Natural killer cell treated with Interleukin-12 subunit alpha and Interleukin-12 subunit beta and Interleukin-15 and Interleukin-18, amount 100 ng/mL, for 72 hours (primary cell): ENCODE measurements around the gene MEX3C. TPM values are rescaled to one million over a fixed set of nuclear protein-coding genes. Genes with fewer than 3 reads are reported as not detected.

Experiments used
- ATAC-seq, 2 donors: fragments of 150-1000 bp; cut with Tn5 transposase in 1 of 2; sonication (Bioruptor Pico), chemical (Tn5 transposase) in 1 of 2; 2 replicates each; pipeline ENCODE4 v1.10.0; 2021
- DNase-seq: peaks from one replicate; pipeline ENCODE4 v3.0.0; 2022; ENCODE audit warnings: low spot score
- H3K27ac Mint-ChIP-seq, 2 donors: 1 replicate in 1 of 2; 2 replicates in 1 of 2; pipeline ENCODE4 v1.8.0; 2022; ENCODE audit warnings: mixed read lengths in 2 of 2, mild to moderate bottlenecking in 1 of 2, moderate library complexity in 1 of 2
- H3K27me3 Mint-ChIP-seq, 2 donors: 1 replicate in 1 of 2; 2 replicates in 1 of 2; pipeline ENCODE4 v1.8.0; 2022; ENCODE audit warnings: mixed read lengths in 2 of 2
- H3K36me3 Mint-ChIP-seq: one replicate; pipeline ENCODE4 v1.8.0; 2022; ENCODE audit warnings: mixed read lengths
- H3K4me1 Mint-ChIP-seq, 2 donors: 1 replicate in 1 of 2; 2 replicates in 1 of 2; pipeline ENCODE4 v1.8.0; 2022; ENCODE audit warnings: low read depth in 2 of 2, mixed read lengths in 2 of 2, mild to moderate bottlenecking in 1 of 2
- H3K4me3 Mint-ChIP-seq: one replicate; pipeline ENCODE4 v1.8.0; 2022; ENCODE audit warnings: mixed read lengths
- H3K9me3 Mint-ChIP-seq: 2 replicates; pipeline ENCODE4 v1.8.0; 2022; ENCODE audit warnings: mixed read lengths
- total RNA-seq, 2 donors: library from RNA; stranded (reverse); gene quantifications; one replicate each; pipeline ENCODE4 v1.2.3, GENCODE V29; 2022

The MEX3C gene
- total RNA-seq, 2 donors from 2014 or later: 91.8 to 174 TPM

DNA sequence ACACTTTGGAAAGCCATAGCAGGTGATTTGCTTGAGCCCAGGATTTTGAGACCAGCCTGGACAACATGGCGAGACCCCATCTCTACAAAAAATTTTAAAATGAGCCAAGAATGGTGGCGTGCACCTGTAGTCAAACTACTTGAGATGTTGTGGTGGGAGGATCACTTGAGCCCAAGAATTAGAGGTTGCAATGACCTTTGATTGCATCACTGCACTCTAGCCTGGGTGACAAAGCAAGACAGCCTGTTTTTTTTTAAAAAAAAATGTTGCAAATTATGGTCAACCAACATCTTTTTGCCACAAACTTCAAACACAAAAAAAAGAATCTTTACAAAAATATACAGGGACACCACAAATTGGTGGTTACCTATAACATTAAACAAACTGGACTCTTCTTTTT lies 40.3 kb downstream of the MEX3C start:
- no peaks in the 10 kb centered on the region for H3K9me3 Mint-ChIP-seq
- peaks cover 37 to 49% of the 10 kb centered on the region in 2 donors for H3K4me1 Mint-ChIP-seq
- ATAC-seq: no peak
- DNase-seq: no peak
- no peak overlapping the region for H3K4me3 Mint-ChIP-seq
- peaks cover 5% of the 10 kb centered on the region for H3K36me3 Mint-ChIP-seq
- no peaks in the 10 kb centered on the region for H3K27me3 Mint-ChIP-seq
- peak overlapping the region in 1 of 2 donors; percentile 63 for H3K27ac Mint-ChIP-seq

DNA sequence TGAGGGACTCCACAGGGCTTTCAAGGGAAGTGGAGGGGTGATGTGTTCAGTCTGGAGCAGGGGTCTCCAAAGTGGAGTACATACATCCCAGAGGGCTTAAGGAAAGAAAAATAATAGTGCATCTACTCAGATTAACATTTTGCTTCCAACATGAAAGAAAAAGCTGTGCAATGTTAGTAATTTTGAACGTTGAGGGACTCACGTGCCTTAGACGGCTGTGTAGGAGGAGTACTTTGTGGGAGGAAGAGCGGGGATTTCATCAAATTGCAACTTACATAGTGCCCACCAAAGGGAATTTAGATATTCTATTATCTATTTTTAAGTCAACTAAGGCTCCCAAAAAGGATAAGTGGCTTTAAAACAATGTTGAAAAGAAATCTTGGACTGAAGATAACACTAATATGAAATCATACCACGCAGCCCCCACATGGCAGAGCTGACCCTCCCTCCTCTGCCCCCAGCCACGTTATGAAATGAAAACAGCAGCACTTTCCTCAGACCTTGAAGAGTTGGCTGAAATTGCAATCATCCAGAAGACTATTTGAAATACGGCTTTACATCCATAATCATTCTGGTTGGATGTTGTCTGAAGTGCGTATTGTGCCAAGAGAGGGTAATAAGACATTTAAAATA lies 42.9 kb downstream of the MEX3C start:
- H3K27ac Mint-ChIP-seq: peak overlapping the region; percentile 96 to 98
- no peak for DNase-seq
- H3K4me1 Mint-ChIP-seq: peaks cover 49 to 52% of the 10 kb centered on the region in 2 donors
- peaks cover 10% of the 10 kb centered on the region for H3K36me3 Mint-ChIP-seq
- H3K27me3 Mint-ChIP-seq: no peaks in the 10 kb centered on the region
- H3K9me3 Mint-ChIP-seq: no peaks in the 10 kb centered on the region
- H3K4me3 Mint-ChIP-seq: peak overlapping the region; percentile 79
- no peak for ATAC-seq

DNA sequence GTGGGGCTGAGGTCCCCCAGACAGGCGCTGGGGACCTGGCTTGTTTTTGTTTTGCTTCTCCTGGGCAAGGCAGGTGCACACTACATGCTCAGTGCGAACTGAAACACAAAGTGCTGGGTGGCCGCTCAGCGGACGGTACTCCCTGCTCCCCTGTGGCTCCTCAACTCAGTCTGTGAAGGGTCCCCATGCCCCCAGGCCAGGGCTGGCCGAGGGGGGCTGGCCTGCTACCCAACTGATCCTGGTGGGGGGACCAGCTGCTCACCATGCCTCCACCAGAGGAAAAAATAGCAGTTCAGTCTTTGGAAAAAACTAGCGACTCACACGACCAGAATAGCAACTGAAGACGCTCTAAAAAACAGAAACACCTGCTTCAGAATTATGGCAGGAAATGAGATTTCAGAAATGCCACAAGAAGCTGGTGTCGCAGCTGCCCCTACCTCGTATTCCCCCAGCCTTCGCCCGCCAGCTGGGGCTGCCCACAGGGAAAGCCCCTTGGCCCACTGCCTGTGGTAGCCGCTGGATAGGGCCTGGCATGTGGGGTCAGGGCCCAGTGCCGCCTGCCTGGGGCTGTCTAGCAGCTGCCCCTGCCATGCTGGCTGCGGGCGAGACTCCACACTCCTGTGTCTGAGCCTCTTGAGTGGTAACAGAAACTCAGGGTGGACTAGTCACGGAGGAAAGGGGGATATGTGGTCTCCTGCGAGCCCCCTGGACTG lies 43.7 kb downstream of the MEX3C start:
- ATAC-seq: peak; percentile 81 to 82
- Mint-ChIP-seq H3K4me1 (peaks cover 45 to 48% of the 10 kb centered on the region in 2 donors), H3K27me3 (no peaks in the 10 kb centered on the region), H3K9me3 (no peaks in the 10 kb centered on the region), H3K27ac (peak overlapping the region; percentile 96 to 98), H3K36me3 (peaks cover 6% of the 10 kb centered on the region), H3K4me3 (peak overlapping the region; percentile 79)
- DNase-seq: peak; percentile 87

DNA sequence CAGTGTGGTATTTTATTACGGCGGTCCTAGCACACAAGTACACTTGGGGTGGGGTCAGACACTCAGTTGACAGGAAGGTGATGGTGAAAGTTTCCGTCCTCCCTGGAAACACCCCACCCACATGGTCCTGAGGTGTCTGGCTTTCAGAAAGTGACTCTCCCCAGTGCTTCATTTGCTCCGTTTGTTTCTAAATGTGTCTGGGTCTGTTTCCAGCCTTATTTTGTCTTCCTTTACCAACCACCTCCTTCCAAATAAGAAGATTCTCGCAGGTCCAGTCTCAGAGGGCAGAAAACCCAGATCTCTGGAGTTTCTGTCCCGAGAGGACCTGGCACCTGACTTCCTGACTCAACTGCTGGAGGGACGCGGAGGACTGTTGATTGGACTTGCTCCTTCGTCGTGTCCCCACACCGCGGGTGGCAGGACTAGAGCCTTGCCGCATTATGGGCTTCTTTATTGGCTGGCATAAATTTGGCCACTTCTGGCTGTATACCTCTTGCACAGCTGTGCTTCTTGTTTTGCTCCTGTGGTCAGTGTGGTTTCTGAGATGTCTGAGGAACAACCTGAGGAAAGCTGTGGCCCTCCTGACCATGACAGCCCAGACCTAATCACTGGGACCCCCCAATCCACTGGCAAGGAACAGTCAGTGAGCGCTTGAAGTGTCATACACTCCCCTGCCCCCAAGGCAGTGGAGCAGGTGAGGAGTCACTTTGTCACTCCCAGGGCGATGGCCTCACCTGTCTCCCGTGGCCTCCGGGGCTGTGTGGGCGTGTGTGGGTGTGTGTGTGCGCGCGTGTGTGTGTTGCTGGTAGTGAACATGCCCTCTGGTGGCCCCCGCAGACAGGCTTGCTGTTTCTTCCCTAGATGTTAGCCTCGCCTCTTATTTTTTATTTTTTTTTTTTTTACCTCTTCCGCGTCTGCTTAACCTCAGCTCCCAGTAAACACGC lies 45.6 kb downstream of the MEX3C start:
- Mint-ChIP-seq H3K27ac (peak overlapping the region; percentile 95 to 96), H3K4me3 (peak overlapping the region; percentile 79), H3K36me3 (peaks cover 4% of the 10 kb centered on the region), H3K27me3 (no peaks in the 10 kb centered on the region), H3K4me1 (peaks cover 41 to 43% of the 10 kb centered on the region in 2 donors), H3K9me3 (no peaks in the 10 kb centered on the region)
- DNase-seq (peak; percentile 89), ATAC-seq (peak; percentile 71 to 85)

DNA sequence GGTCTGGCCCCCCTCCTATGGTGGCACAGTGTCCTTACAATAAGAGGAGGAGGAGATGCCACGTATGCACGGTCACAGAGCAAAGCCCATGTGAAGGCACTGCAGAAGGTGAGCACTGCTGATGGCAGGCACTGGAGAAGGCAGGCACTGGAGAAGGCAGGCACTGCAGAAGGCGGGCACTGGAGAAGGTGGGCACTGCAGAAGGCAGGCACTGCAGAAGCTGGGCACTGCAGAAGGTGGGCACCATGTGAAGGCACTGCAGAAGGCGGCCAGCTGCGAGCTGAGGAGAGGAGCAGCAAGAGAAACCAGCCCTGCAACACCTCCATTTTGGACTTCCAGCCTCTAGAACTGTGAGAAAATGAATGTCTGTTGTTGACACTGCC lies 46.3 kb downstream of the MEX3C start:
- Mint-ChIP-seq H3K36me3 (peaks cover 4% of the 10 kb centered on the region), H3K9me3 (no peaks in the 10 kb centered on the region), H3K27me3 (no peaks in the 10 kb centered on the region), H3K27ac (peak overlapping the region; percentile 95 to 96), H3K4me3 (peak overlapping the region; percentile 79), H3K4me1 (peaks cover 39 to 43% of the 10 kb centered on the region in 2 donors)
- ATAC-seq (no peak), DNase-seq (no peak)

DNA sequence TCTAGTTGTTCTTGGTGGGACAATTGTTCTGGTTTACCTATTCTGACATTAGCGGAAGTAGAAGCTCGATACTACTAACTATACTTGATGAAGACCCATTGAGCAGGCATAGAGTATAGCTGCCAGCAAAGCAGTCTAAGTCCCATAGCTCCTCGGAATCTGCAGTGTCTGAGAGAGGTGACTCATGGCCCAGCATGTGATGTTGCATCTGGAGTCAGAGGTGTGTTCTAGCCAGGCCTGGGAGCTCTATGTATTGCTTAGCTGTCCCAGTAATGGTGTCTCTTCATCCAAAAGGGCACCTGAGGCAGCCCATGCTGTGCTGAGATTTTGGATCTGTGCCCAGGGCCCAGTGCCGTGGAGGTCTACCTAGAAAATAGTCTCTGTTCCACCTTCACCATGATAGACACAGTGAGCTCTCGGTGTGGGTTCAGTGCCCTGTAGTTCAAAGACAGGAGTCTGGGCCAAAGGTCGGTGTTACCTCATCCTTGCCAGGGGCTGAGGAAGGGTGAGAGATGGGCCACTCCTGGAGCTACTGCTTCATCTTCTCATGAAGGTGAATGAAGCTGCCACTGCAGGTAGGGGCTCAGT lies 47.3 kb downstream of the MEX3C start:
- H3K36me3 Mint-ChIP-seq: peaks cover 4% of the 10 kb centered on the region
- no peaks in the 10 kb centered on the region for H3K9me3 Mint-ChIP-seq
- ATAC-seq (no peak), DNase-seq (no peak)
- H3K4me1 Mint-ChIP-seq: peaks cover 39 to 43% of the 10 kb centered on the region in 2 donors
- H3K4me3 Mint-ChIP-seq: no peak overlapping the region
- no peaks in the 10 kb centered on the region for H3K27me3 Mint-ChIP-seq
- H3K27ac Mint-ChIP-seq: peak overlapping the region; percentile 55 to 95

DNA sequence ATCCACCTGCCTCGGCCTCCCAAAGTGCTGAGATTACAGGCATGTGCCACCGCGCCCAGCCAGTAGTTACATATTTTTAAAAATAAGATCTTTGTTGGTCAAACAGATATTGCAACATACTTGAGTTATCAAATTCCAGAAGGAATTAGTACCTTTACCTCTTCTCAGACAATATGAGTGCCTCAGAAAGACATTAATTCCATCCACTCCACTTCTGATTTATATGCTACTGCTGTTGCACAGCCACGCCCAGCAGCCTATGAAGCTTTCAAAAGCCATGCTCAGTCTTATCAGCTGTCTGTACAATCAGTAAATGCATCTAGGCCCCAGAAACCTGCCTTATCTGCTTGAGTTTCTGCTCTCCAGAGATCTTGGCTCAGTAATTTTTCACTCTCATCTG lies 47.8 kb downstream of the MEX3C start:
- H3K27ac Mint-ChIP-seq: peak overlapping the region; percentile 55 to 95
- H3K36me3 Mint-ChIP-seq: peaks cover 4% of the 10 kb centered on the region
- H3K4me1 Mint-ChIP-seq: peaks cover 38 to 42% of the 10 kb centered on the region in 2 donors
- no peaks in the 10 kb centered on the region for H3K27me3 Mint-ChIP-seq
- ATAC-seq: no peak
- DNase-seq: no peak
- H3K4me3 Mint-ChIP-seq: no peak overlapping the region
- H3K9me3 Mint-ChIP-seq: no peaks in the 10 kb centered on the region

DNA sequence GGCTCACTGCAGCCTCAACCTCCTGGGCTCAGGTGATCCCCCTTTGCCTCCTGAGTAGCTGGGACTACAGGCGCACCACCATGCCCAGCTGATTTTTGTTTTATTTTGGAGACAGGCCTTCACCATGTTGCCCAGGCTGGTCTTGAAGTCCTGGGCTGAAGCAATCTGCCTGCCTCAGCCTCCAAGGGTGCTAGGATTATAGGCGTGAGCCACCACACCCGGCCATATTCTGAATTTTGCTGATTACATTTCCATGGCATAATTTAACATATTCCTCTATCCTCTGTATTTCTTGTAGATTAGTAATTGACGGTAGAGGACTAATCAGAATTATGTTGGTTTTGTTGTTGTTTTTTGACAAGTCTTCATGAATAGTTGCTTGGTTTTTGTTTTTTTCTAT lies 50.6 kb downstream of the MEX3C start:
- peaks cover 19 to 20% of the 10 kb centered on the region in 2 donors for H3K4me1 Mint-ChIP-seq
- ATAC-seq (no peak), DNase-seq (no peak)
- no peak overlapping the region for H3K27ac Mint-ChIP-seq
- peaks cover 4% of the 10 kb centered on the region for H3K36me3 Mint-ChIP-seq
- H3K27me3 Mint-ChIP-seq: no peaks in the 10 kb centered on the region
- no peaks in the 10 kb centered on the region for H3K9me3 Mint-ChIP-seq
- H3K4me3 Mint-ChIP-seq: no peak overlapping the region

DNA sequence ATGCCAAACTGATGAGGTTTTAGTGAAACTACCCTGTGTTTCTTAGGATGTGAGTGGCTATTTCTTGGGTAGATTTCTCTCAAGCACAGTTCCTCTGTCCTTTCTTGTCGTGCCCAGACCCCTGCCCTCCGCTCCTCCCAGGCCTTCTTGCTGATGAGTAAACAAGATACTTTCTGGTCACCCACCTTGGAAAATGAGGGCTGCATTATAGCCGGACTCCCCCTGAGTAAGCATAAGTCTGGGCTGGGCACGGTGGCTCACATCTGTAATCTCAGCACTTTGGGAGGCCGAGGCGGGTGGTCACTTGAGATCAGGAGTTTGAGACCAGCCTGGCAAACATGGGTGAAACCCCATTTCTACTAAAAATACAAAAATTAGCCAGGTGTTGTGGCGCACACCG lies 58.5 kb downstream of the MEX3C start:
- peak overlapping the region in 1 of 2 donors; percentile 53 for H3K27ac Mint-ChIP-seq
- H3K36me3 Mint-ChIP-seq: no peaks in the 10 kb centered on the region
- DNase-seq (no peak), ATAC-seq (no peak)
- H3K4me3 Mint-ChIP-seq: no peak overlapping the region
- no peaks in the 10 kb centered on the region for H3K9me3 Mint-ChIP-seq
- H3K27me3 Mint-ChIP-seq: no peaks in the 10 kb centered on the region
- peaks cover 6 to 18% of the 10 kb centered on the region in 2 donors for H3K4me1 Mint-ChIP-seq

DNA sequence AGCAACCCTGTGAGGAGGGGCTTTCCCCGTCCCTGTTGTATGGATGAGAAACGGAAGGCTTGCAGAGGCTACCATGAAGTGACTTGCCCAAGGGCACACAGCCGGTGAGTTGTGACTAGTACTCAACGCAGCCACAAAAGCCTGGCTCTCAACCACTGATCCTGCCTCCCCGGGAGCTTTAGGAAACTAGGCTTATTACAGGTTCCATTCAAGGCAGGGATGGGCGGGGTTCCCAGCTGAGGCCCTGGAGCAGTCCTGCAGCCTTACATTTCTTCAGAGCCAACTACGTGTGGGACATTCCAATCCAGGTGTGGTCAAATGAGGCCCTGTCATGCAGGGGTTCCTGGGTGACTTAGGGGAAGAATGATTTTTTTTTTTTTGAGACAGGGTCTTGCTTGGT lies 59.6 kb downstream of the MEX3C start:
- DNase-seq: no peak
- no peak overlapping the region for H3K4me3 Mint-ChIP-seq
- peak overlapping the region in 1 of 2 donors; percentile 75 for H3K27ac Mint-ChIP-seq
- H3K4me1 Mint-ChIP-seq: peaks cover 6 to 18% of the 10 kb centered on the region in 2 donors
- H3K27me3 Mint-ChIP-seq: no peaks in the 10 kb centered on the region
- H3K9me3 Mint-ChIP-seq: no peaks in the 10 kb centered on the region
- H3K36me3 Mint-ChIP-seq: no peaks in the 10 kb centered on the region
- peak in 1 of 2 donors; percentile 31 for ATAC-seq

DNA sequence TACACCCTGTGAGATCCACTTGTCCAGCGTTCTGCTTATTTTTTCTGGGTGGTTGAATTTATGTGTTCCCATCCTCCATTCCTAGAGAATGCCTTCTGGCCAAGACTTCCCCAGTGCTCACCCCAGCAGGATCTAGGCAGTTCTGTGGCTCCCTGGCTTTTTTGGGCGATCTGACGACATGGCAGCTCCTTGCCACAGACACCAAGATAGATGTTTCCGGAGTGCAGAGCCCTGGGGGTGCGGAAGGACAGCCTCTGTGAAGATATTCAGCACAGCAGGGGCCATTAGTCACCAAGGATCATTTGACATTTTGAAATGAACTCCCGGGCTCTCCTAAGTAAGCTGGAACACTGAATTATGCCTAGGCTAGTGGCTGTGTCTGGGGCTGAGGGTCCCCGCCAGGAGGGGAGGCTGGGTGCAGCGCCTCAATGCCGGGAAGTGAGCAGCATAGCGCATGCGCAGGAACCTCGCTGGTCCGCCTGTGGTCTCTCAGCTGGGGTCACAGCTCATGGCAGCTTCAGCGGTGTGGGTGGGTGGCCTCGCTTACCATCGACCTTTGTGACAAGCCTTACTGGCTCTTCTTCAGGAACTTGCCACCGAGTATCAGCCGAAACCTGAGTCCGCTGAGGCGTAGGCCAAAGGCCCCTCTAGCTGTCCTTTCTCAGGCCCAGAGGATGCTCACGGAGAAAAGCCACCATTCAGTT lies 60.3 kb downstream of the MEX3C start:
- no peaks in the 10 kb centered on the region for H3K27me3 Mint-ChIP-seq
- no peaks in the 10 kb centered on the region for H3K9me3 Mint-ChIP-seq
- peaks cover 11 to 22% of the 10 kb centered on the region in 2 donors for H3K4me1 Mint-ChIP-seq
- H3K36me3 Mint-ChIP-seq: no peaks in the 10 kb centered on the region
- no peak overlapping the region for H3K4me3 Mint-ChIP-seq
- DNase-seq (no peak), ATAC-seq (peak; percentile 17 to 43)
- H3K27ac Mint-ChIP-seq: no peak overlapping the region

DNA sequence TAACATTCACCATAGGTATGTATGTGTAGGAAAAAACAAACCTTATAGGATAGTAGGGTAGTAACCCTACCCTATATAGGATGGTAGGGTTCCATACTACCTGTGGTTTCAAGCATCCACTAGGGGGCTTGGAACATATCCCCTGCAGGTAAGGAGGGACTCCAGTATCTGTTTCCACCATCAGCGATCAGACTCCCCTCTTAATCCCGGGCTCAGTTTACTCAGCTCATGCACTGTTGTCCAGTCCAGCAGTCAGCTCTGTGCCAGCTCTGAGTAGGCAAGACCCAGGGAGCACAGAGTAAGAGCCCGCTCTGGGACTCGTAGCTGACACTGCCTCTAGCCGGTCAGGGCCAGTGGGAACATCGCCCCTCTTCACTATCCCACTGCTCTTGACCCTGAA lies 61.7 kb downstream of the MEX3C start:
- Mint-ChIP-seq H3K9me3 (no peaks in the 10 kb centered on the region), H3K4me3 (no peak overlapping the region), H3K36me3 (no peaks in the 10 kb centered on the region), H3K4me1 (peaks cover 14 to 22% of the 10 kb centered on the region in 2 donors), H3K27ac (no peak overlapping the region), H3K27me3 (no peaks in the 10 kb centered on the region)
- DNase-seq: no peak
- ATAC-seq: no peak

DNA sequence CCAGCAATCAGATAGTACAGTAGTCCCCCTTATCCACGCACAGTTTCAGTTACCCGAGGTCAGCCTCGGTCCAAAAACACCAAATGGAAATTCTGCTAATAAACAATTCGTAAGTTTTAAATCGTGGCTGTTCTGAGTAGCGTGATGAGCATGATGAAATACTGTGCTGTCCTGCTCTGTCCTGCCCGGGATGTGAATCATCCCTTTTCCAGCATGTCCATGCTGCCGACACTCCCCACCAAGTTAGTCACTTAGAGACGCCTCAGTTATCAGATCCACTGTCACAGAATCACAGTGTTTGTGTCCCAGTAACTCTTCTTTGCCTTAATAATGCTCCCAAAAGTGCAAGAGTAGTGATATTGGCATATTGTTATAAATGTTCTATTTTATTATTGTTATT lies 62.1 kb downstream of the MEX3C start:
- Mint-ChIP-seq H3K9me3 (no peaks in the 10 kb centered on the region), H3K27me3 (no peaks in the 10 kb centered on the region), H3K36me3 (no peaks in the 10 kb centered on the region), H3K4me3 (no peak overlapping the region), H3K27ac (no peak overlapping the region), H3K4me1 (peaks cover 14 to 22% of the 10 kb centered on the region in 2 donors)
- DNase-seq (no peak), ATAC-seq (no peak)
